Limb (tissue), 2 donors: ENCODE measurements around the gene FGF14.

Source experiments
- DNase-seq, 2 donors: peaks; one replicate each; pipeline ENCODE4 v3.0.0-alpha.2; 2016; ENCODE audit errors: extremely low spot score in 2 of 2

Gene FGF14

DNA sequence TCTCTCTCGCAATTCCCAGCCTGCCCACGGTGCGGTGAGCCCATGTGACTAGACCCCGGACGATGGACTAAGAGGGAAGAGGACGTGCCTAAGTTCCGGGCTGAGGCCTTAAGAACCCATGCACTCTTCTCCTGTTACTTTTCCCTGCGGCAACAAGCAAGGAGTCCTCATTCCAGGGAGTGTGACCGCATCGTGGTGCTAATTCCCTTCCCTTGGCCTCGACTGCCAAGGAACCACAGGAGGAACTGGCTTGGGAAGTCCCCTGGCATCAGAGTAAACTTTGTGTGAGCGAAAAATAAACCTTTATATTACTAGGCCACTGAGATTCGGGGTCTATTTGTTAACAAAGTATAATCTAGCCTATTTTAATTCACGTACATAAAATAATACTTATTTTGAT lies 34.0 kb downstream of the FGF14 start:
- no peak for DNase-seq

- no peak for DNase-seq
Observed at GRCh38 chr13:102361113-102361512, 40.7 kb downstream of the FGF14 start.

DNA sequence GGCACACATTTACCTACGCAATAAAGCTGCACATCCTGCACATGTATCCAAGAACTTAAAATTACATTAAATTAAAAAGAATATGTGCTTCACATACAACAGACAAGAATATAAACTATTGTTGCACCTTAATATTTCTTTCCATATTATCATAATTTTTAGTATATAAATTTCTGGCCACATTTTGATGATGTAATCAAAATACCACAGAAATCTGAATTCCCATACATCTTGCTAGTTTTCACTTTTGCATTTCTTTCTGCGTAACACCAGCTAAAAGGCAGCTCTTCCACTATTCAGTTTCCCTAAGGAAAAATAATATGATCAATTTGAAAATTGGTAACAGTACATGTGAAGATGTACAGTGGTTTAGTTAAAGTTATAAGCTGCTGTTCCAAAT lies 42.6 kb downstream of the FGF14 start:
- DNase-seq = no peak

DNA sequence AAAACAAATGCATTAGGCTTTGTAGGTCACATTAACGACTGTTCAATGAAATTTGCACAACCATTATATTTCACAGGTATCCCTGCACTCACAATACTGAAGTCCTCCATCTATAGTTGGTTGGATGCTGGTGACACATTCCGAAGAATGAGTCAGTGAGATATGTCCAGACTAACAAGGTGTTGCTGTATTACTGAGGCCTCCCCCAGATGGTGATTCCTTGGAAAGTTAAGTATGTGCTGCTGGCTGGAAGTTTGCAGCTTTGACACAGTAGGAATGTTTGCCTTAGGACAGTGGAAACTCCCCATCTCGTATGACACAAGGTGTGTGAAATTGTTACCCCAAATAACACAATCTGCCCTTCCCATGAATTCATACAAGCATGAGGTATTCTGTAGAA lies 46.6 kb downstream of the FGF14 start:
- DNase-seq = no peak

DNA sequence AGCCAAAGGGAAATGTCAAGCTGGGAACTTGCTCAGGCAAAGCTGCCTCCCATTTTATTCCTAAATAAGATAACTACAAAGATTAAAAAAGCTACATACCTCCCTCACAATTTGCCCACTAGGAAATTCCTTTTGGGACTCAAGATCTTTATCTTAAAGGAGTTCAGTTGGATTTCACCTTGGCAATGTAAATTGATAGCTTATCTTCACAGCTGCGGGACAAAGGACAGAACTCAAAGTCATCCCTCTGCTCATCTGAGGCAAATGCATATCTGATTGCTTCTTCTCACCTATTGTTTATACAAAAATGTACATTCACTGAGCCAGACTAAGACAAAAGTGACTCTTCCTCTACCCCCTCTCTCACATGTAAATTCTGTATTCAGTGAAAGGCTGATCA lies 47.8 kb downstream of the FGF14 start:
- no peak for DNase-seq

- DNase-seq = no peak
Observed at GRCh38 chr13:102351521-102351920, 50.3 kb downstream of the FGF14 start.

DNA sequence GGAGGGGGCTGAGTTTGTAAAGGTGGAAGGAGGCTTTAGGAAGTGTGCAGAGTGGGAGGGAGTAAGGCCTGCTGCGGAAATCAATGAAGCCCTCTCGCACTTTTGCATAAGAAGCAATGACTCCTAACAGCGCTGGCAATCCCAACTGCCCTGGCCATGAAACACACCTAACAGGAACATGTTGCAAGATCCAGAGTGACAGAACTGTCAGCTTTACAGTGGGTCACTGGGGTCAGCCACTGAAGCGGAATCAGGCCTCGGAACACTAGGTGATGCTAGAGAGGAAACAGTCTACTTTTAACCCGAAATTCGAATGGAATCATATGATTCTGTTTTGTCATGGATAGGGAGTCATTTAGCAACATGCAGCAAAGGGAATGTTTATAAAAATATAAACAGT lies 54.4 kb downstream of the FGF14 start:
- no peak for DNase-seq

GRCh38 chr13:102346769-102347168 lies 55.1 kb downstream of the FGF14 start:
- DNase-seq = no peak

DNA sequence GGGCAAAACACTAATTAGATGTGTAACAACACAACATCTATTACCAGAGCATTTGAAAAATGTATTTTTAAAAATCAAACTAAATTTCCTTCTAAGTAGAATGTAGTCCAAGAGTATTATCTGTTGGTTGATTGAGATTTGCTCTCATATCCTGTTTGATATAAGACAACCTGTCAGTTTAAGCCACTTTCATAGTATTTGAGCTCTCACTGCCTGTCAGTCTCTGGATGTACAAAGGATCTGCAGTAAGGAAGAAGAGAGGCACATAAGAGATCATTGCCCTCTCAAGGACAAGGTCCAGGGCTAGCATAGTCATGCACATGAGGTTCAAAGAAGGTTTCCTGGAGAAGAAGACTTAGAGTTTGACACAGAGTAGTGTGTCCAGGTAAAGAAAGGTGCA lies 57.4 kb downstream of the FGF14 start:
- DNase-seq = no peak

GRCh38 chr13:102333320-102334198 lies 68.3 kb downstream of the FGF14 start:
- DNase-seq = no peak

DNA sequence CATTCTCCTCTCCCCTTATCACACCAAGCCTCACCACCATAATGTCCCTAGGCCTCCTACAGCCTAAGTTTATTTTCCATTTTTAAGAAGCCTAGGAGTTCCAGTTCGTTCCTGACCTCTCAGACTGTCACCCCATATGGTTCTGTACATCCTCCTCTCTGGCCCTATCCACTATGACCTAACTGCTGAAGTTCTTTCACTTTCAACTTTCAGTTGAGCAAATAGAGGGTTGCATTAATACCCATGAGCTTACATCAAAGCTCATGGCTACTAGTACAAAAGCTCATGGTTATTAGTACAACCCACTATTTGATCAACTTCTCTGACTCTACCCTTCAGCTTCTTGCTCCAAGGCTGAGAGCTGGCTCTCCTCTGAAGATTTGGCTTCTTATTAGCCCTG lies 72.9 kb downstream of the FGF14 start:
- no peak for DNase-seq

- no peak for DNase-seq
Observed at GRCh38 chr13:102327119-102327617, 74.7 kb downstream of the FGF14 start.

- DNase-seq = no peak
Observed at GRCh38 chr13:102326381-102327118, 75.3 kb downstream of the FGF14 start.

DNA sequence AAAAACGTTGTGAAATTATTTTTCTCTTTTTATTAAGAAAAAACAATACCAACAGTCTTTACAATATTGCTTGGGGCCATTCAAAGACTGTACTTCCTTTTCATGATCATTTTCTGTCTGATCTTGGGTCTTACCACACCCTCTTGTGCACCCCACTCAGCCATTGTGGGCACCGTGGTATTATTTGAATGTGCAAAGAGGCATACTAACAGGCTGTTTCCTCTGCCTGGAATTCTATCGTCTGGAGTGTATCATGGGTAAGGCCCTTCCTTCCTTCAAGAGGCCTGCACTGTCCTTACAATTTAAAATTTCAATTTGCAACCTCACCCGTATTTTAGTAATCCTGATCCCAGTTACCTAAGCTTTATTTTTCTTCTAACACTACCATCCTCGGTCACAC lies 76.5 kb downstream of the FGF14 start:
- DNase-seq = no peak

DNA sequence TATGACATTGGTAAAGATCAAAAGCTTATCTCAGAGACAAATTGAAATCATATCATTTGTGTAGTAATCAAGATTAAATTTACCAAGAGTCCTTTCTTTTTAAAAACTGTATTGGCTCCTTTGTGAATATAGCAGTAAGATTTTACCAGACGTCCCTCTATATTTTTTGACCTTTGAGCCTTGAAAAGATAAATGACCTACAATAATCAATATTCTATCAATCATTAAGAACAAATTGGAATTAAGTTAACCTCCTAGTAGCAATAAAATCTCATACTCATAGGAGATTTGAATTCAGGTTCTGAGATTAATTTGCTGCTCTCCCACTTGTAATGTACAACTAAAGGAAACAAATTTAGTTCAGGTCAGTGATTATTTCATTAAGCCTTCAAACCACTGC lies 78.3 kb downstream of the FGF14 start:
- no peak for DNase-seq

DNA sequence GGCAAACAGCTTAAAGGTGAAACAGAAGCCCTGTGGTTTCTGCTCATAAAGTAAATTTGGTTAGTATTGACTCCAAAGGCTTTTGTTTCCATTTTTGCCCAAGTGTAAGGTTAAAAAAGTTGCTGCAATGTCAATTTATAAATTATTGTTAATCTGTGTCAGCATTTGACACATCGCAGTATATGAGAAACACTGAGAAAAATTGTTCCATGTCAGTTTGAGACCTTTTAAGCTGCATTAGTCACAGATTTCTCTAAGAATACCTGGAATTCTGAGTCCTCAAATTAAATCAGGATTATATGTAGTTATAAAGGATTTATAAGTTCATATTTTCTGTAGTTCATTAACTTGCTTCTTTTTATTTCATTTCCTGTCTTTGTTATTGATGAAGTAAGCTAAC lies 78.8 kb downstream of the FGF14 start:
- DNase-seq = no peak

- DNase-seq = no peak
Observed at GRCh38 chr13:102322211-102322610, 79.6 kb downstream of the FGF14 start.

GRCh38 chr13:102318233-102318632 lies 83.6 kb downstream of the FGF14 start:
- no peak for DNase-seq

GRCh38 chr13:102317593-102317992 lies 84.3 kb downstream of the FGF14 start:
- DNase-seq = peak in 1 of 2 donors; percentile 7

GRCh38 chr13:102316732-102317131 lies 85.1 kb downstream of the FGF14 start:
- no peak for DNase-seq

- DNase-seq = no peak
Observed at GRCh38 chr13:102312841-102313240, 89.0 kb downstream of the FGF14 start.

- DNase-seq = no peak
Observed at GRCh38 chr13:102311901-102312300, 89.9 kb downstream of the FGF14 start.

DNA sequence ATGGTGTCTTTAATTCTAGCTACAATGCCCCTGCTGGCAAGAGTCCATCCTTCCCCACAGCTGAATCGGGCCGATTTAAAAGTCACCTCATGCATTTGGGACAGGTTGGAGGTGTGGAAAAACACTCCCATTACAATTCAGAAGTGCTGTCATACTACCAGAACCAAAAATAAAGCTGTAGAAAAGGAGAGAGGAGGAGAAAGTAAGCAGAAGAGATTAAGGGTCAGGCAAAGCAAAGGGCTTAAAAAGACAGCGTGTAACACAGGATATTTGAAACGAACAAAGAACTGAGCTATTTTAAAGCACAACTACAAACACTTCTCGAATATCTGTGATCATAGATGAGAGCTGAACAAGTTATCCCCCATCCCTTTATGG lies 90.4 kb downstream of the FGF14 start:
- no peak for DNase-seq
